ENCODE results near the gene RERE.

Gene RERE

GRCh38 chr1:8571200-8571984 lies 246.0 kb downstream of the RERE start:
- no peak for TF ChIP-seq TAF1 (IDR thresholded peaks at IDR 0.05; ENCODE audit: low read depth)
- no peak for TF ChIP-seq TCF12 (IDR thresholded peaks at IDR 0.05; ENCODE audit: low read depth)
- no peak for TF ChIP-seq ZBTB7A (IDR thresholded peaks at IDR 0.05; ENCODE audit: low read depth)
- TF ChIP-seq, protein P1, sequence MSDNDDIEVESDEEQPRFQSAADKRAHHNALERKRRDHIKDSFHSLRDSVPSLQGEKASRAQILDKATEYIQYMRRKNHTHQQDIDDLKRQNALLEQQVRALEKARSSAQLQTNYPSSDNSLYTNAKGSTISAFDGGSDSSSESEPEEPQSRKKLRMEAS (IDR thresholded peaks at IDR 0.05) = no peak

GRCh38 chr1:8570465-8570864 lies 247.0 kb downstream of the RERE start:
- TF ChIP-seq CREB1 (IDR thresholded peaks at IDR 0.05; ENCODE audit: low read depth) = no peak
- TF ChIP-seq EGR1 (IDR thresholded peaks at IDR 0.05) = no peak
- no peak for TF ChIP-seq ZBTB7A (IDR thresholded peaks at IDR 0.05; ENCODE audit: low read depth)
- TF ChIP-seq, protein P1 (IDR thresholded peaks at IDR 0.05) = no peak
- no peak for TF ChIP-seq RAD21 (IDR thresholded peaks at IDR 0.05; ENCODE audit: low read depth)
- TF ChIP-seq, protein P2, sequence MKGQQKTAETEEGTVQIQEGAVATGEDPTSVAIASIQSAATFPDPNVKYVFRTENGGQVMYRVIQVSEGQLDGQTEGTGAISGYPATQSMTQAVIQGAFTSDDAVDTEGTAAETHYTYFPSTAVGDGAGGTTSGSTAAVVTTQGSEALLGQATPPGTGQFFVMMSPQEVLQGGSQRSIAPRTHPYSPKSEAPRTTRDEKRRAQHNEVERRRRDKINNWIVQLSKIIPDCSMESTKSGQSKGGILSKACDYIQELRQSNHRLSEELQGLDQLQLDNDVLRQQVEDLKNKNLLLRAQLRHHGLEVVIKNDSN (IDR thresholded peaks at IDR 0.05) = no peak
- TF ChIP-seq NFIC (IDR thresholded peaks at IDR 0.05) = no peak
- no peak for TF ChIP-seq TCF12 (IDR thresholded peaks at IDR 0.05; ENCODE audit: low read depth)
- no peak for TF ChIP-seq FOXM1 (IDR thresholded peaks at IDR 0.05; ENCODE audit: borderline replicate concordance, low read depth)
- TF ChIP-seq REST (IDR thresholded peaks at IDR 0.05; ENCODE audit: low read depth) = no peak

DNA sequence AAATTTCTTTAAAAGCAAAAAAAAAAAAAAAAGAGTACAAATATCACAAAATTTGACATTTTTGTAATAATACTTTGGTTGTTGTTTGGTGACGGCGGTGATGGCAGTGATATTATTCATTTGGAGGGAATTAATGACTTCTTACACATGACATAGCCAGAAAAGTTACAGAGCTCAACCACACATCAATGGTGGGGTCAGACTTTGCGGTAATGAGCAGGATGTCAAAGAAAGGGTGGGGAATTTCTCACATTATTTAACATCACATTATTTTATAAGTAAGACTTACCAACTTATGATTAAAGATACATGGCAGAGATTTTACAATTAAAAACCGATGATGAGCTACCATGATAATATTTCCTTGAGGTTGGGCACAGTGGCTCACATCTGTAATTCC lies 248.2 kb downstream of the RERE start:
- no peak for TF ChIP-seq TEAD4 (IDR thresholded peaks at IDR 0.05)
- no peak for TF ChIP-seq FOXM1 (IDR thresholded peaks at IDR 0.05; ENCODE audit: borderline replicate concordance, low read depth)
- no peak for TF ChIP-seq YY1 (IDR thresholded peaks at IDR 0.05; ENCODE audit: low read depth)
- TF ChIP-seq RAD21 (IDR thresholded peaks at IDR 0.05; ENCODE audit: low read depth) = no peak
- TF ChIP-seq EP300 (IDR thresholded peaks at IDR 0.05; ENCODE audit: borderline replicate concordance) = no peak
- no peak for TF ChIP-seq NFIC (IDR thresholded peaks at IDR 0.05)

GRCh38 chr1:8568837-8569236 lies 248.6 kb downstream of the RERE start:
- TF ChIP-seq, protein P2 (IDR thresholded peaks at IDR 0.05) = no peak

- TF ChIP-seq, protein P2 (IDR thresholded peaks at IDR 0.05) = no peak
- no peak for TF ChIP-seq ZBTB7A (IDR thresholded peaks at IDR 0.05; ENCODE audit: low read depth)
- no peak for TF ChIP-seq EP300 (IDR thresholded peaks at IDR 0.05; ENCODE audit: borderline replicate concordance)
- no peak for TF ChIP-seq TAF1 (IDR thresholded peaks at IDR 0.05; ENCODE audit: low read depth)
- TF ChIP-seq NFIC (IDR thresholded peaks at IDR 0.05) = no peak
- no peak for TF ChIP-seq CREB1 (IDR thresholded peaks at IDR 0.05; ENCODE audit: low read depth)
- no peak for TF ChIP-seq FOXM1 (IDR thresholded peaks at IDR 0.05; ENCODE audit: borderline replicate concordance, low read depth)
- TF ChIP-seq CEBPB (IDR thresholded peaks at IDR 0.05) = no peak
Measured at GRCh38 chr1:8567146-8567545, 250.3 kb downstream of the RERE start.

- TF ChIP-seq TAF1 (IDR thresholded peaks at IDR 0.05; ENCODE audit: low read depth) (no peak), EGR1 (IDR thresholded peaks at IDR 0.05) (no peak), YY1 (IDR thresholded peaks at IDR 0.05; ENCODE audit: low read depth) (no peak), CREB1 (IDR thresholded peaks at IDR 0.05; ENCODE audit: low read depth) (no peak), TCF12 (IDR thresholded peaks at IDR 0.05; ENCODE audit: low read depth) (no peak), ZBTB7A (IDR thresholded peaks at IDR 0.05; ENCODE audit: low read depth) (no peak), REST (IDR thresholded peaks at IDR 0.05; ENCODE audit: low read depth) (no peak), FOXM1 (IDR thresholded peaks at IDR 0.05; ENCODE audit: borderline replicate concordance, low read depth) (no peak), EP300 (IDR thresholded peaks at IDR 0.05; ENCODE audit: borderline replicate concordance) (no peak), RAD21 (IDR thresholded peaks at IDR 0.05; ENCODE audit: low read depth) (no peak), CEBPB (IDR thresholded peaks at IDR 0.05) (no peak), NFIC (IDR thresholded peaks at IDR 0.05) (no peak), TEAD4 (IDR thresholded peaks at IDR 0.05) (no peak)
- TF ChIP-seq, protein P1 (IDR thresholded peaks at IDR 0.05) = no peak
- TF ChIP-seq, protein P2 (IDR thresholded peaks at IDR 0.05) = no peak
Measured at GRCh38 chr1:8565802-8566201, 251.6 kb downstream of the RERE start.

Measured in Ishikawa (cell line).